ENCODE results near the gene UBE2R2. TPM values are rescaled to one million over a fixed set of nuclear protein-coding genes. Genes with fewer than 3 reads are reported as not detected.
A peak's percentile ranks its signal among the peaks of the same experiment; 100 is the strongest.

The UBE2R2 gene
- total and polyA plus RNA-seq, 4 donors, result 18.1 to 35.4 (median 26.6) TPM

GRCh38 chr9:33908114-33908513 lies 91.2 kb downstream of the UBE2R2 start:
- Histone ChIP-seq H3K4me1 (ENCODE audit: control insufficient read depth in 1 of 2, insufficient read depth in 2 of 2, low read length in 2 of 2) (peaks cover 3 to 9% of the 10 kb centered on the region in 2 donors), H3K27me3 (ENCODE audit: control insufficient read depth in 1 of 2, insufficient read depth in 2 of 2, low read length in 1 of 2) (no peaks in the 10 kb centered on the region), H3K27ac (ENCODE audit: low read depth in 1 of 2, low read length in 2 of 2) (no peak overlapping the region), H3K36me3 (ENCODE audit: control insufficient read depth in 1 of 2, insufficient read depth in 2 of 2, low read length in 1 of 2) (no peaks in the 10 kb centered on the region), H3K9me3 (ENCODE audit: control insufficient read depth, low read length) (no peaks in the 10 kb centered on the region), H3K4me3 (ENCODE audit: low read length in 2 of 2) (no peak overlapping the region)
- no peak for DNase-seq
- intact Hi-C loops (cut with DNase I), result no loop called here
- no peak for ATAC-seq (ENCODE audit: low FRiP score)
- 97 to 100% methylated on average over 3 of the region's 3 CpGs for WGBS, 2 donors

DNA sequence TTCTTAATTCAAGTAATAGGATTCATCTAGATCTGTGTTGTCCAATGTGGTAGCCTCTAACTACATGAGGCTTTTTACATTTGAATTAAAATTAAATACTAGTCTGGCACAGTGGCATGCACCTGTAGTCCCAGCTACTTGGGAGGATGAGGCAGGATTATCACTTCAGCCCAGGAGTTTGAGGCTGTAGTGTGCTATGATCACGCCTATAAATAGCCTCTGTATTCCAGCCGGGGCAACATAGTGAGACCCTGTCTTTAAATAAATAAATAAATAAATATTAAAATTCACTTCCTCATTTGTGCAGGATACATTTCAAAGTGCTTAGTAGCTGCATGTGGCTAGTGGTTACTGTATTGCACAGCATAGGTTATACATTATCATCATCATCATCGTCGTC lies 91.8 kb downstream of the UBE2R2 start:
- WGBS, 2 donors, result 89 to 91% methylated on average over 4 of the region's 4 CpGs
- Histone ChIP-seq H3K9me3 (ENCODE audit: control insufficient read depth, low read length) (no peaks in the 10 kb centered on the region), H3K27me3 (ENCODE audit: control insufficient read depth in 1 of 2, insufficient read depth in 2 of 2, low read length in 1 of 2) (no peaks in the 10 kb centered on the region), H3K4me3 (ENCODE audit: low read length in 2 of 2) (no peak overlapping the region), H3K27ac (ENCODE audit: low read depth in 1 of 2, low read length in 2 of 2) (no peak overlapping the region), H3K4me1 (ENCODE audit: control insufficient read depth in 1 of 2, insufficient read depth in 2 of 2, low read length in 2 of 2) (peaks cover 3 to 9% of the 10 kb centered on the region in 2 donors), H3K36me3 (ENCODE audit: control insufficient read depth in 1 of 2, insufficient read depth in 2 of 2, low read length in 1 of 2) (no peaks in the 10 kb centered on the region)
- DNase-seq (no peak), ATAC-seq (ENCODE audit: low FRiP score) (no peak)
- intact Hi-C loops (cut with DNase I), result no loop called here

DNA sequence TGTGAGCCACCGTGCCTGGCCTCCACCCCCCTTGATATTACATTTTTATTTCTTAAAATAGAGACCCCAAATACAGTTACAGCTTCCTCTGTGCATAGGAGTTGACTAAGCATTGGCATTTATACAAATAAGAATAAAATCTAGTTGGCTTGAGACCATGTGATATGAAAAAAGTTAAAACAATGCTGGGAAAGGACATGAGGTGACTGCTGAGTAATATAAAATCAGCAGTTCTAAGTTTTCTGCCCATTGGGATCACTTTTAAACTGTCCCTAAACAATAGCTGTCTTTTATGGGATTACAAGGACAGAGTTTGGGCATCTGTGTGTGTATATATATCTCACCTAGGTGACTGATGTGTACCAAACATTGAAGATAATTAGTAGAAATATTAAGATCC lies 96.6 kb downstream of the UBE2R2 start:
- no peak overlapping the region for H3K27ac ChIP-seq (ENCODE audit: low read depth in 1 of 2, low read length in 2 of 2)
- 0 to 17% methylated on average over 1 of the region's 1 CpG for WGBS, 2 donors
- ATAC-seq (ENCODE audit: low FRiP score) (no peak), DNase-seq (no peak)
- H3K27me3 ChIP-seq (ENCODE audit: control insufficient read depth in 1 of 2, insufficient read depth in 2 of 2, low read length in 1 of 2), result no peaks in the 10 kb centered on the region
- H3K36me3 ChIP-seq (ENCODE audit: control insufficient read depth in 1 of 2, insufficient read depth in 2 of 2, low read length in 1 of 2), result peaks cover 2 to 3% of the 10 kb centered on the region in 2 donors
- H3K4me1 ChIP-seq (ENCODE audit: control insufficient read depth in 1 of 2, insufficient read depth in 2 of 2, low read length in 2 of 2), result peaks cover 0 to 1% of the 10 kb centered on the region in 2 donors
- H3K9me3 ChIP-seq (ENCODE audit: control insufficient read depth, low read length), result no peaks in the 10 kb centered on the region
- no peak overlapping the region for H3K4me3 ChIP-seq (ENCODE audit: low read length in 2 of 2)
- intact Hi-C loops (cut with DNase I), result no loop called here

DNA sequence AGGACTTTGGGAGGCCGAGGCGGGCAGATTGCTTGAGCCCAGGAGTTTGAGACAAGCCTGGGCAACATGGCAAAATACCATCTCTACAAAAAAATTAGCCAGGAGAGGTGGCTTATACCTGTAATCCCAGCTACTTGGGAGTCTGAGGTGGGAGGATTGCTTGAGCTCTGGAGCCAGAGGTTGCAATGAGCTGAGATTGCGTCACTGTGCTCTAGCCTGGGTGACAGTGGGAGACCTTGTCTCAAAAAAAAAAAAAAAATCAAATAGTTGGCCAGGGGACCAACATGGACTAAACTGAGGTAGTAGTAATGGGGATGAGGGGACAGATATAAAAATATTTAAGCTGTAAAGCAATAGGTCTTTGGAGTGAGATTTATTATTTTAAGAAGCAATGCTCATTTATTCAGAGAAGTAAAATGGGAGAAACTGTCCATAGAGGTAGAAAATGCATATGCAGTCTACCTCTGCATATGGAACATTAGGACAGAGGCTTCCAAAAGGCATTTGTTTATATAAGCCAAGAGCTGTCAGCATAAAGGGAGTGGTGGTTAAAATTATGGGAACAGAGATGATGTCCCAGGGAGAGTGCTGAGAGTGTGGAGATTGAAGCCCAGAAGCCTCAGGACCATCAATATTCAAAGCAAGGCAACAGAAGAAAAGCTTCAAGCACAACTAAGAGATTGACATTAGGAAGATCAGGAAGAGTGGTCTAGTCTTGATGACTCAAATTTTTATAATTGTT lies 98.1 kb downstream of the UBE2R2 start:
- Histone ChIP-seq H3K9me3 (ENCODE audit: control insufficient read depth, low read length) (no peaks in the 10 kb centered on the region), H3K36me3 (ENCODE audit: control insufficient read depth in 1 of 2, insufficient read depth in 2 of 2, low read length in 1 of 2) (peaks cover 2 to 4% of the 10 kb centered on the region in 2 donors), H3K4me3 (ENCODE audit: low read length in 2 of 2) (no peak overlapping the region), H3K27ac (ENCODE audit: low read depth in 1 of 2, low read length in 2 of 2) (no peak overlapping the region), H3K4me1 (ENCODE audit: control insufficient read depth in 1 of 2, insufficient read depth in 2 of 2, low read length in 2 of 2) (peaks cover 0 to 1% of the 10 kb centered on the region in 2 donors), H3K27me3 (ENCODE audit: control insufficient read depth in 1 of 2, insufficient read depth in 2 of 2, low read length in 1 of 2) (no peaks in the 10 kb centered on the region)
- 80 to 95% methylated on average over 3 of the region's 3 CpGs for WGBS, 2 donors
- ATAC-seq (ENCODE audit: low FRiP score) (no peak), DNase-seq (no peak)
- intact Hi-C loops (cut with DNase I), result no loop called here

DNA sequence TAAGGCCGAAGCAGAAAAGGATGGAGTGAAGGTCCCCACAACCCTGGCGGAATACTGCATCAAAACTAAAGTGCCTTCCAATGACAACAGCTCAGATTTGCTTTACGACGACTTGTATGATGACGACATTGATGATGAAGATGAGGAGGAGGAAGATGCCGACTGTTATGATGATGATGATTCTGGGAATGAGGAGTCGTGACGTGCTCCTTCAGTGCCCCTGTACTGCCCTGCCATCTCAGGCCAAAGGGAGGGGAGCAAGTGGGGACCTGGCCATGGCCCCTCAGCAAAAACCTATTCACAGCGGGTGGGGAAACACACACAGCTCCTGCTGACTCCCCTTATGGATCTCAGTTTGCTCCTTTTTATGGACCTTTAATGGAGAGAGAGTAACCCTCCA lies 100.1 kb downstream of the UBE2R2 start:
- Histone ChIP-seq H3K27ac (ENCODE audit: low read depth in 1 of 2, low read length in 2 of 2) (no peak overlapping the region), H3K4me3 (ENCODE audit: low read length in 2 of 2) (no peak overlapping the region), H3K9me3 (ENCODE audit: control insufficient read depth, low read length) (no peaks in the 10 kb centered on the region), H3K36me3 (ENCODE audit: control insufficient read depth in 1 of 2, insufficient read depth in 2 of 2, low read length in 1 of 2) (peaks cover 2 to 4% of the 10 kb centered on the region in 2 donors), H3K4me1 (ENCODE audit: control insufficient read depth in 1 of 2, insufficient read depth in 2 of 2, low read length in 2 of 2) (peaks cover 0 to 1% of the 10 kb centered on the region in 2 donors), H3K27me3 (ENCODE audit: control insufficient read depth in 1 of 2, insufficient read depth in 2 of 2, low read length in 1 of 2) (no peaks in the 10 kb centered on the region)
- intact Hi-C loops (cut with DNase I), result no loop called here
- DNase-seq (no peak), ATAC-seq (ENCODE audit: low FRiP score) (no peak)
- WGBS, 2 donors, result 89 to 90% methylated on average over 9 of the region's 9 CpGs

DNA sequence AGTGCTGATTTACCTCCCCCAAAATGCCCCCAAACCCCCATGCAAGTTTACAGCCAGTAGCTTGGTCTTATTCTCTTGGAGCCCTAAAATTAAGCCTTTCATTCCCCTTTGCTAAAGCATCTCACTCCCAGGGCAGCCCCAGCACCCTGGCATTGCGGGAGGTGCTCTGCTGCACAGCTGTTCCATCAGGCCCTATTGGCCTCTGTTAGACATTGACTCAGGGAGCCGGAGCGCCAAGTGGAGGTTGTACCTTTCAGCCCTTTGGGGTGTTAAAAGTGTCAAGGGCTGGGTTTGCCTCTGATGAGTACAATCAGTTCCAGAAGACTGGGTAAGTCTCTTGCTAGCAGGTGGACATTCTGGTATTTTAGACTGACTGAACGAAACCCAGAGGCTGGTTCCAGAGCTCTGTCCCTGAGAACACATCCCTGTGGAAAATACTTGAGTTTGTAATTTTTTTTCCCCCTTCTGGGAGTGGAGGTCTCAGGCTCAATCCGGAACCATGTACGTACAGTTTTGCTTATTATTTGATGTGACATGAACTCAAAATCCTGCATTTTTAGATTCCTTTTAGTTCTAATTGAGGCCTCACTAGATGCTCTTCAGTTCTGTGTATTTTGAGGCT lies 102.4 kb downstream of the UBE2R2 start:
- Histone ChIP-seq H3K27me3 (ENCODE audit: control insufficient read depth in 1 of 2, insufficient read depth in 2 of 2, low read length in 1 of 2) (no peaks in the 10 kb centered on the region), H3K4me1 (ENCODE audit: control insufficient read depth in 1 of 2, insufficient read depth in 2 of 2, low read length in 2 of 2) (peaks cover 0 to 1% of the 10 kb centered on the region in 2 donors)

GRCh38 chr9:33921967-33922895 lies 105.3 kb downstream of the UBE2R2 start:
- Histone ChIP-seq H3K4me1 (ENCODE audit: control insufficient read depth in 1 of 2, insufficient read depth in 2 of 2, low read length in 2 of 2) (no peaks in the 10 kb centered on the region), H3K9me3 (ENCODE audit: control insufficient read depth, low read length) (no peaks in the 10 kb centered on the region), H3K27ac (ENCODE audit: low read depth in 1 of 2, low read length in 2 of 2) (no peak overlapping the region), H3K27me3 (ENCODE audit: control insufficient read depth in 1 of 2, insufficient read depth in 2 of 2, low read length in 1 of 2) (no peaks in the 10 kb centered on the region), H3K4me3 (ENCODE audit: low read length in 2 of 2) (no peak overlapping the region), H3K36me3 (ENCODE audit: control insufficient read depth in 1 of 2, insufficient read depth in 2 of 2, low read length in 1 of 2) (peaks cover 4 to 5% of the 10 kb centered on the region in 2 donors)
- DNase-seq, result peak in 1 of 2 donors; percentile 55
- intact Hi-C loops (cut with DNase I), result loop anchor here in 1 of 2 donors (10.0 kb wide), 3 partner anchors 103 to 153 kb away; partner anchors contain the start of gene UBE2R2
- no peak for ATAC-seq (ENCODE audit: low FRiP score)
- WGBS, 2 donors, result 82 to 83% methylated on average over 14 of the region's 14 CpGs

More for the DNA sequence above, 102.4 kb downstream of the UBE2R2 start:
- intact Hi-C loops (cut with DNase I), result no loop called here
- DNase-seq (no peak), ATAC-seq (ENCODE audit: low FRiP score) (no peak)
- 86 to 92% methylated on average over 6 of the region's 6 CpGs for WGBS, 2 donors
- no peak overlapping the region for H3K4me3 ChIP-seq (ENCODE audit: low read length in 2 of 2)
- no peak overlapping the region for H3K27ac ChIP-seq (ENCODE audit: low read depth in 1 of 2, low read length in 2 of 2)
- peaks cover 4 to 7% of the 10 kb centered on the region in 2 donors for H3K36me3 ChIP-seq (ENCODE audit: control insufficient read depth in 1 of 2, insufficient read depth in 2 of 2, low read length in 1 of 2)
- no peaks in the 10 kb centered on the region for H3K9me3 ChIP-seq (ENCODE audit: control insufficient read depth, low read length)

GRCh38 chr9:33923079-33923478 lies 106.1 kb downstream of the UBE2R2 start:
- DNase-seq (peak in 1 of 2 donors; percentile 51), ATAC-seq (ENCODE audit: low FRiP score) (no peak)
- H3K9me3 ChIP-seq (ENCODE audit: control insufficient read depth, low read length), result no peaks in the 10 kb centered on the region
- intact Hi-C loops (cut with DNase I), result loop anchor here in 1 of 2 donors (10.0 kb wide), 3 partner anchors 102 to 152 kb away; partner anchors contain the start of gene UBE2R2
- H3K4me1 ChIP-seq (ENCODE audit: control insufficient read depth in 1 of 2, insufficient read depth in 2 of 2, low read length in 2 of 2), result no peaks in the 10 kb centered on the region
- no peak overlapping the region for H3K27ac ChIP-seq (ENCODE audit: low read depth in 1 of 2, low read length in 2 of 2)
- no peak overlapping the region for H3K4me3 ChIP-seq (ENCODE audit: low read length in 2 of 2)
- 92 to 94% methylated on average over 4 of the region's 4 CpGs for WGBS, 2 donors
- no peaks in the 10 kb centered on the region for H3K27me3 ChIP-seq (ENCODE audit: control insufficient read depth in 1 of 2, insufficient read depth in 2 of 2, low read length in 1 of 2)
- peaks cover 4 to 6% of the 10 kb centered on the region in 2 donors for H3K36me3 ChIP-seq (ENCODE audit: control insufficient read depth in 1 of 2, insufficient read depth in 2 of 2, low read length in 1 of 2)

All from aorta (tissue), 5 donors.